Measurements from ENCODE around the gene HOMER2. TPM values are rescaled to one million over a fixed set of nuclear protein-coding genes. Genes with fewer than 3 reads are reported as not detected.

The HOMER2 gene
- polyA plus RNA-seq, 1 experiment = 0.83 TPM

DNA sequence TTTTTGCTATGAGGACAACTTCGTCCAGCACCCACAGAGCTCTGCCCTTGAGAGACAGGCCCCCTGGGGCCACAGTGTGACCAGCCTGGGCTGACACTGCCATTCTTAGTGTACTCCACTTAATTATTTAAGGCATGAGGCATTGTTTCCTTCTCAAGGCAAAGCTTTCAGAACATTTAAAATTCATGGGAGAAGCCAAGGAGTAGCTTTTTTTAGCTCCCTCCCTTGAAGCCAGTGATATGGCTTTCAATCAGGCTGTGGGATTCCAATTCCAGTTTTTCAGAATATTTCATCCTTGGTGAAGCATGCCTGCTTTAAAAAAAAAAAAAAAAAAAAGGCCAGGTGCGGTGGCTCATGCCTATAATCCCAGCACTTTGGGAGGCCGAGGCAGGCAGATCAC lies 21.3 kb downstream of the HOMER2 start:
- H3K4me3 ChIP-seq (ENCODE audit: low read depth, low read length) = no peak overlapping the region
- H3K27me3 ChIP-seq (ENCODE audit: control insufficient read depth, insufficient read depth, low read length) = no peaks in the 10 kb centered on the region
- TF ChIP-seq, protein P1, sequence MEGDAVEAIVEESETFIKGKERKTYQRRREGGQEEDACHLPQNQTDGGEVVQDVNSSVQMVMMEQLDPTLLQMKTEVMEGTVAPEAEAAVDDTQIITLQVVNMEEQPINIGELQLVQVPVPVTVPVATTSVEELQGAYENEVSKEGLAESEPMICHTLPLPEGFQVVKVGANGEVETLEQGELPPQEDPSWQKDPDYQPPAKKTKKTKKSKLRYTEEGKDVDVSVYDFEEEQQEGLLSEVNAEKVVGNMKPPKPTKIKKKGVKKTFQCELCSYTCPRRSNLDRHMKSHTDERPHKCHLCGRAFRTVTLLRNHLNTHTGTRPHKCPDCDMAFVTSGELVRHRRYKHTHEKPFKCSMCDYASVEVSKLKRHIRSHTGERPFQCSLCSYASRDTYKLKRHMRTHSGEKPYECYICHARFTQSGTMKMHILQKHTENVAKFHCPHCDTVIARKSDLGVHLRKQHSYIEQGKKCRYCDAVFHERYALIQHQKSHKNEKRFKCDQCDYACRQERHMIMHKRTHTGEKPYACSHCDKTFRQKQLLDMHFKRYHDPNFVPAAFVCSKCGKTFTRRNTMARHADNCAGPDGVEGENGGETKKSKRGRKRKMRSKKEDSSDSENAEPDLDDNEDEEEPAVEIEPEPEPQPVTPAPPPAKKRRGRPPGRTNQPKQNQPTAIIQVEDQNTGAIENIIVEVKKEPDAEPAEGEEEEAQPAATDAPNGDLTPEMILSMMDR (IDR thresholded peaks at IDR 0.05; ENCODE audit: insufficient read depth, low read depth, low read length) = no peak
- ChIA-PET CTCF (interaction anchor here (0.7 to 1.2 kb wide), 2 partner anchors 10 to 25 kb away, joined by 3 read pairs; no protein-coding TSS in a partner anchor), POLR2A (no interaction called here)
- no peaks in the 10 kb centered on the region for H3K36me3 ChIP-seq (ENCODE audit: control insufficient read depth, insufficient read depth, low read length)
- no peak for DNase-seq (ENCODE audit: low read depth)

GRCh38 chr15:82930461-82930860 lies 22.1 kb downstream of the HOMER2 start:
- no peak for DNase-seq (ENCODE audit: low read depth)
- POLR2A ChIA-PET = no interaction called here
- H3K36me3 ChIP-seq (ENCODE audit: control insufficient read depth, insufficient read depth, low read length) = no peaks in the 10 kb centered on the region
- CTCF ChIA-PET = no interaction called here
- H3K27me3 ChIP-seq (ENCODE audit: control insufficient read depth, insufficient read depth, low read length) = no peaks in the 10 kb centered on the region
- TF ChIP-seq, protein P1 (IDR thresholded peaks at IDR 0.05; ENCODE audit: insufficient read depth, low read depth, low read length) = no peak
- no peak overlapping the region for H3K4me3 ChIP-seq (ENCODE audit: low read depth, low read length)

DNA sequence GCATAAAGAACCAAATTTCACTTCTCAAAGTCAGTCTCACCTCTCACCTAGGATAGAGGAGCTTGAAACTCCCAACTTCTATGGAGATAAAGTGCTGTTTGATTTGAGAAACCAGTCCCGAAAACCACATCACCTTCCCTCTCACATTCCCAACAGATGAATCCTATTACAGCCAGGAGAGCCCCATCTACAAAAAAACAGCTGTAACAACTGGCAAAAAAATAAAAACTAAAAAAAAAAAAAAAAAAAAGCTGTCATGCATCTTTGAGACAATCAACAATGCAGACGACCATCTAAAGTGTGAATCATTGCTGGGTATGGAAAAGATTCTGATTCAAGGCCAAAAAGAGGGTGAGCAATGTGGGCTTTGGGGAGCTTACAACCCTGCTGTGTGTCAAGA lies 23.8 kb downstream of the HOMER2 start:
- CTCF ChIA-PET = interaction anchor here (0.7 kb wide), 1 partner anchor 28 kb away, joined by 3 read pairs; no protein-coding TSS in a partner anchor
- Histone ChIP-seq H3K27me3 (ENCODE audit: control insufficient read depth, insufficient read depth, low read length) (no peaks in the 10 kb centered on the region), H3K4me3 (ENCODE audit: low read depth, low read length) (no peak overlapping the region), H3K36me3 (ENCODE audit: control insufficient read depth, insufficient read depth, low read length) (no peaks in the 10 kb centered on the region)
- DNase-seq (ENCODE audit: low read depth) = no peak
- POLR2A ChIA-PET = no interaction called here
- TF ChIP-seq, protein P1 (IDR thresholded peaks at IDR 0.05; ENCODE audit: insufficient read depth, low read depth, low read length) = no peak

- Histone ChIP-seq H3K36me3 (ENCODE audit: control insufficient read depth, insufficient read depth, low read length) (no peaks in the 10 kb centered on the region), H3K4me3 (ENCODE audit: low read depth, low read length) (no peak overlapping the region), H3K27me3 (ENCODE audit: control insufficient read depth, insufficient read depth, low read length) (no peaks in the 10 kb centered on the region)
- POLR2A ChIA-PET = no interaction called here
- DNase-seq (ENCODE audit: low read depth) = no peak
- CTCF ChIA-PET = interaction anchor here (1.4 kb wide), 1 partner anchor 20 kb away, joined by 3 read pairs; no protein-coding TSS in a partner anchor
- TF ChIP-seq, protein P1 (IDR thresholded peaks at IDR 0.05; ENCODE audit: insufficient read depth, low read depth, low read length) = no peak
These were observed 28.8 kb downstream of the HOMER2 start for GRCh38 chr15:82923744-82924143.

GRCh38 chr15:82922737-82923136 lies 29.8 kb downstream of the HOMER2 start:
- no peak overlapping the region for H3K4me3 ChIP-seq (ENCODE audit: low read depth, low read length)
- DNase-seq (ENCODE audit: low read depth) = no peak
- no peaks in the 10 kb centered on the region for H3K27me3 ChIP-seq (ENCODE audit: control insufficient read depth, insufficient read depth, low read length)
- no peaks in the 10 kb centered on the region for H3K36me3 ChIP-seq (ENCODE audit: control insufficient read depth, insufficient read depth, low read length)
- ChIA-PET CTCF (interaction anchor here (0.7 kb wide), 1 partner anchor 18 kb away, joined by 3 read pairs; no protein-coding TSS in a partner anchor), POLR2A (no interaction called here)
- TF ChIP-seq, protein P1 (IDR thresholded peaks at IDR 0.05; ENCODE audit: insufficient read depth, low read depth, low read length) = no peak

Measured in BJ (cell line).